ENCODE results near the gene MVB12B. TPM values are rescaled to one million over a fixed set of nuclear protein-coding genes. Genes with fewer than 3 reads are reported as not detected.

Gene MVB12B
- total RNA-seq, 1 experiment from 2014 or later, result 10.9 TPM

- H3K79me2 ChIP-seq (ENCODE audit: insufficient read depth, low read length), result no peaks in the 10 kb centered on the region
- no peak overlapping the region for H3K9ac ChIP-seq (ENCODE audit: low read length)
- RAD21 ChIA-PET (ENCODE audit: low non-redundant PET in 1 of 2, low total read pairs in 2 of 2, uncharacterized antibody in 2 of 2, unreplicated experiment in 2 of 2), result no interaction called here
- no peak overlapping the region for H3K27ac ChIP-seq (ENCODE audit: low read depth, low read length)
- TF ChIP-seq ELF1 (IDR thresholded peaks at IDR 0.05; ENCODE audit: borderline replicate concordance, low read depth), result no peak
- no peak for TF ChIP-seq CBX3 (IDR thresholded peaks at IDR 0.05; ENCODE audit: low read depth)
- TF ChIP-seq TCF7L2 (IDR thresholded peaks at IDR 0.05; ENCODE audit: borderline replicate concordance, extremely low read depth, insufficient read depth, insufficient read length), result no peak
- H3K4me1 ChIP-seq (ENCODE audit: control insufficient read depth in 1 of 2, insufficient read depth in 2 of 2, low read length in 2 of 2), result peaks cover 0 to 17% of the 10 kb centered on the region in 2 experiments; a peak in 2 of 4 replicates
- no peak for ATAC-seq
- intact Hi-C loops (cut with micrococcal nuclease), result no loop called here
- no peaks in the 10 kb centered on the region for H3K9me2 ChIP-seq (ENCODE audit: insufficient read depth)
- H3K4me3 ChIP-seq (replicated peaks in 1 of 2; ENCODE audit: low read depth in 1 of 2, low read length in 2 of 2), result no peak overlapping the region
- CTCF ChIA-PET, result no interaction called here
- no peaks in the 10 kb centered on the region for H3K36me3 ChIP-seq (ENCODE audit: control insufficient read depth in 1 of 2, insufficient read depth in 2 of 2, low read length in 2 of 2)
- H3K9me3 ChIP-seq (ENCODE audit: control insufficient read depth in 1 of 2, insufficient read depth in 1 of 2, low read depth in 1 of 2, low read length in 2 of 2), result no peaks in the 10 kb centered on the region
- POLR2A ChIA-PET, result no interaction called here
- no peak for DNase-seq (ENCODE audit: low read depth, low spot score)
- no peak overlapping the region for H2AFZ ChIP-seq (ENCODE audit: low read depth, low read length, poor library complexity, severe bottlenecking)
- H3K27me3 ChIP-seq (ENCODE audit: insufficient read depth, low read length), result no peaks in the 10 kb centered on the region
- BruUV-seq (replicated peaks), result no TSS peak
- no peaks in the 10 kb centered on the region for H4K20me1 ChIP-seq (ENCODE audit: insufficient read depth)
- H3K4me2 ChIP-seq (ENCODE audit: low read length), result no peak overlapping the region
Observed at GRCh38 chr9:126377536-126377935, 50.9 kb downstream of the MVB12B start.

- no peaks in the 10 kb centered on the region for H3K9me2 ChIP-seq (ENCODE audit: insufficient read depth)
- no peak overlapping the region for H3K27ac ChIP-seq (ENCODE audit: low read depth, low read length)
- ChIA-PET CTCF (no interaction called here), RAD21 (ENCODE audit: low non-redundant PET in 1 of 2, low total read pairs in 2 of 2, uncharacterized antibody in 2 of 2, unreplicated experiment in 2 of 2) (no interaction called here), POLR2A (no interaction called here)
- H4K20me1 ChIP-seq (ENCODE audit: insufficient read depth), result no peaks in the 10 kb centered on the region
- no peak overlapping the region for H3K4me2 ChIP-seq (ENCODE audit: low read length)
- no TSS peak for BruUV-seq (replicated peaks)
- intact Hi-C loops (cut with micrococcal nuclease), result no loop called here
- no peaks in the 10 kb centered on the region for H3K79me2 ChIP-seq (ENCODE audit: insufficient read depth, low read length)
- DNase-seq (ENCODE audit: low read depth, low spot score) (no peak), ATAC-seq (no peak)
- H3K9ac ChIP-seq (ENCODE audit: low read length), result no peak overlapping the region
- no peaks in the 10 kb centered on the region for H3K9me3 ChIP-seq (ENCODE audit: control insufficient read depth in 1 of 2, insufficient read depth in 1 of 2, low read depth in 1 of 2, low read length in 2 of 2)
- no peak overlapping the region for H2AFZ ChIP-seq (ENCODE audit: low read depth, low read length, poor library complexity, severe bottlenecking)
- no peak overlapping the region for H3K4me3 ChIP-seq (replicated peaks in 1 of 2; ENCODE audit: low read depth in 1 of 2, low read length in 2 of 2)
- H3K27me3 ChIP-seq (ENCODE audit: insufficient read depth, low read length), result no peaks in the 10 kb centered on the region
- no peaks in the 10 kb centered on the region for H3K36me3 ChIP-seq (ENCODE audit: control insufficient read depth in 1 of 2, insufficient read depth in 2 of 2, low read length in 2 of 2)
- TF ChIP-seq EGR1 (IDR thresholded peaks at IDR 0.05; ENCODE audit: low read depth), result no peak
- TF ChIP-seq, protein P1, sequence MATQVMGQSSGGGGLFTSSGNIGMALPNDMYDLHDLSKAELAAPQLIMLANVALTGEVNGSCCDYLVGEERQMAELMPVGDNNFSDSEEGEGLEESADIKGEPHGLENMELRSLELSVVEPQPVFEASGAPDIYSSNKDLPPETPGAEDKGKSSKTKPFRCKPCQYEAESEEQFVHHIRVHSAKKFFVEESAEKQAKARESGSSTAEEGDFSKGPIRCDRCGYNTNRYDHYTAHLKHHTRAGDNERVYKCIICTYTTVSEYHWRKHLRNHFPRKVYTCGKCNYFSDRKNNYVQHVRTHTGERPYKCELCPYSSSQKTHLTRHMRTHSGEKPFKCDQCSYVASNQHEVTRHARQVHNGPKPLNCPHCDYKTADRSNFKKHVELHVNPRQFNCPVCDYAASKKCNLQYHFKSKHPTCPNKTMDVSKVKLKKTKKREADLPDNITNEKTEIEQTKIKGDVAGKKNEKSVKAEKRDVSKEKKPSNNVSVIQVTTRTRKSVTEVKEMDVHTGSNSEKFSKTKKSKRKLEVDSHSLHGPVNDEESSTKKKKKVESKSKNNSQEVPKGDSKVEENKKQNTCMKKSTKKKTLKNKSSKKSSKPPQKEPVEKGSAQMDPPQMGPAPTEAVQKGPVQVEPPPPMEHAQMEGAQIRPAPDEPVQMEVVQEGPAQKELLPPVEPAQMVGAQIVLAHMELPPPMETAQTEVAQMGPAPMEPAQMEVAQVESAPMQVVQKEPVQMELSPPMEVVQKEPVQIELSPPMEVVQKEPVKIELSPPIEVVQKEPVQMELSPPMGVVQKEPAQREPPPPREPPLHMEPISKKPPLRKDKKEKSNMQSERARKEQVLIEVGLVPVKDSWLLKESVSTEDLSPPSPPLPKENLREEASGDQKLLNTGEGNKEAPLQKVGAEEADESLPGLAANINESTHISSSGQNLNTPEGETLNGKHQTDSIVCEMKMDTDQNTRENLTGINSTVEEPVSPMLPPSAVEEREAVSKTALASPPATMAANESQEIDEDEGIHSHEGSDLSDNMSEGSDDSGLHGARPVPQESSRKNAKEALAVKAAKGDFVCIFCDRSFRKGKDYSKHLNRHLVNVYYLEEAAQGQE (IDR thresholded peaks at IDR 0.05; ENCODE audit: low read depth), result no peak
- no peak for TF ChIP-seq POLR2A (IDR thresholded peaks at IDR 0.05; ENCODE audit: borderline replicate concordance, extremely low read depth, insufficient read depth, insufficient read length)
- no peak for TF ChIP-seq EZH2phosphoT487 (IDR thresholded peaks at IDR 0.05; ENCODE audit: borderline replicate concordance)
- no peak for TF ChIP-seq SRF (IDR thresholded peaks at IDR 0.05; ENCODE audit: low read depth)
- TF ChIP-seq ELF1 (IDR thresholded peaks at IDR 0.05; ENCODE audit: borderline replicate concordance, low read depth), result no peak
- no peak for TF ChIP-seq POLR2AphosphoS5 (IDR thresholded peaks at IDR 0.05; ENCODE audit: low read depth, low read length)
- TF ChIP-seq FOSL1 (IDR thresholded peaks at IDR 0.05; ENCODE audit: low read depth), result no peak
- TF ChIP-seq RAD21 (IDR thresholded peaks at IDR 0.05; ENCODE audit: low read depth), result no peak
- no peak for TF ChIP-seq MAX (IDR thresholded peaks at IDR 0.05)
- no peak for TF ChIP-seq CBX3 (IDR thresholded peaks at IDR 0.05; ENCODE audit: low read depth)
- TF ChIP-seq, protein P2, sequence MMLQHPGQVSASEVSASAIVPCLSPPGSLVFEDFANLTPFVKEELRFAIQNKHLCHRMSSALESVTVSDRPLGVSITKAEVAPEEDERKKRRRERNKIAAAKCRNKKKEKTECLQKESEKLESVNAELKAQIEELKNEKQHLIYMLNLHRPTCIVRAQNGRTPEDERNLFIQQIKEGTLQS (IDR thresholded peaks at IDR 0.05), result no peak
- no peak for TF ChIP-seq SIN3A (IDR thresholded peaks at IDR 0.05; ENCODE audit: low read depth)
- TF ChIP-seq EZH2 (IDR thresholded peaks at IDR 0.05), result no peak
- no peak for TF ChIP-seq TCF7L2 (IDR thresholded peaks at IDR 0.05; ENCODE audit: borderline replicate concordance, extremely low read depth, insufficient read depth, insufficient read length)
- H3K4me1 ChIP-seq (ENCODE audit: control insufficient read depth in 1 of 2, insufficient read depth in 2 of 2, low read length in 2 of 2), result peaks cover 0 to 12% of the 10 kb centered on the region in 2 experiments; a peak in 2 of 4 replicates
Observed at GRCh38 chr9:126378761-126379160, 52.1 kb downstream of the MVB12B start.

All from HCT116 (cell line).